GM21360 (cell line): ENCODE results near the gene ALG14.
A peak's percentile ranks its signal among the peaks of the same experiment; 100 is the strongest.
"Not testable (repeated sequence)": the region's sequence is repeated elsewhere in the genome, so short reads cannot be mapped to it uniquely, and the experiment has no call there.

Experiments used
- ATAC-seq: cut with Tn5 transposase; IDR thresholded peaks from one replicate; pipeline ENCODE4 v1.9.1; 2021; ENCODE audit warnings: mild to moderate bottlenecking, moderate library complexity; ENCODE audit not compliant: unreplicated experiment

Gene ALG14

DNA sequence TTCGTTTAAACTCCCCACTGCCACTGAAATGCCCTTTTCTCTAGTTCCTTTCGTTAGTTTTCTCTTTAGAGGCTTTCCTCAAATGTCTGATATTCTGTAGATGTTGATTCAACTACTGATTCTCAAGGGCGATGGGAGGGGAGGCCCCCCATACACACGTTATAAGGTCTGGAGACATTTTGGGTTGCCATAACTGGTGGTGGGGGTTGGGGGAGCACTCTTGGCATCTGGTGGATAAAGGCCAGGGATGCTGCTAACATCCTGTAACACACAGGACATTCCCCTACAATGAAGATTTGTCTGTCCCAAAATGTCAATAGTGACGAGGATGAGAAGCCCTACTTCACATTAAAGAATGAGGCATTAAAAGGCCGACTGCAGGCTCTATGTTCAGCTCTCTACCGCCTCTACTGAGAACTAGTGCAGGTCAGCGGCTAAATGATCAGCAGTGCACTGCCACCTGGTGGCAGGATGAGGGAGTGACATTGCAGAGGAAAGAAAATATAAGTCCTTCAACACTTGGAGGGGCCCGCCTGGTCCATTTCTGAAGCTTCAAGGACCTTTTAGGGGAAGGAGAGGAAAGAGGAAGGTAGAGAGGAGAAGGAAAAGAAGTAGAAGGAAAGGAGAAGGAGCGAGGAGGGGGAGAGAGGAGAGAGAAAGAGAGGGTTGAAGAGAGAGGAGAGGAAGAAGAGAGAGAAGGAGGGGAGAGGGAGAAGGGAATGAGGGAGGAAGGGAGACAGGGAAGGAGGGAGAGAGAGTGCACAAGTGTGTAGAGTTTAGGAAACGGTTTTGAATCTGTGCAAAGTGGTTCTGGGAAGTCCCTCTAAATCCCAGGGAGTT is 29.4 kb downstream of the ALG14 start:
- ATAC-seq = peak; percentile 88

DNA sequence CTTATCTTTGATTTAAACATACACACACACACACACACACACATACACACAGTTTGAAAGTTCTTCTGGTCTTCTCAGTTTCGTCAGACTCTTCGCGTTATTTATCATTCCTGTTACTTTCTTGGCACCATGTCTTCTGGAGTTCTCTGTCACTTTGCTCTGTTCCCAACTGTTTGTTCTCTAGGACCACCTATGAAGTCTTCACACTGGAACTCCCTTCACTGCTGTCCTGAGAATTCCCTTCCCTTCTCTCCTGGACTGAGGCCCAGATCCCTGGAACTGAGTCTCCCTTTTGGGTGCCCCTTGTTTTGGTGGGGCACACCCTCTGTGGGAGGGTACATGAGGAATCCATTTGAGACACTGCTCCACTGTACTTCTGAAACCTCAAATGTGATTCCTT is 30.5 kb downstream of the ALG14 start:
- no peak for ATAC-seq

DNA sequence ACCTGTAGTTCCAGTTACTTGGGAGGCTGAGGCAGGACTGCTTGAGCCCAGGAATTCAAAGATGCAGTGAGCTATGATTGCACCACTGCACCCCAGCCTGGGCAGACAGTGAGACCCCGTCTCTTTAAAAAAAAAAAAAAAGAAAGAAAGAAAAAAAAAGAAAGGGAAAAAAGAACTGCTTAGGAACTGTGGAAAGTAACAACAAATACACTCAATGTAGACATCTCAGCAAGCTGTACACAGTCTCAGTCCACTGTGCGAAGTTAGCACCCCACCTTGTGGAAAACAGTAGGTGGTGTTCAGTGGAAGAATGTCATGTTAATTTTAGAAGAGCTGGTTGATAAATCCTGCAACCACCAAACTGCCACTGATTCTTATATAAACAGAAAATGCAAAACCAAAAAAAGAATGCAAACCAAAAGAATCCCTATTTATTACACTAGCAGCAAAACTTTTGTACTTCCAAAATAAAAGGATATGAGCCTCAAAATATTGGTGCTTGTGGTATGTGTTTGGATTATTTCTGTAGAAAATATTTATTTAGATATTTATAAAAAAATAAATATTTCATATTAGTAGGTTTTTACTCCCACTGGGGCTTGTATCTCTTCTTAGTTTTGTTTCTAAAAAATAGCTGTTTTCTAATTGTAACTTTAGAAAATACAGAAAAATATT is 31.1 kb downstream of the ALG14 start:
- peak; percentile 48 for ATAC-seq

DNA sequence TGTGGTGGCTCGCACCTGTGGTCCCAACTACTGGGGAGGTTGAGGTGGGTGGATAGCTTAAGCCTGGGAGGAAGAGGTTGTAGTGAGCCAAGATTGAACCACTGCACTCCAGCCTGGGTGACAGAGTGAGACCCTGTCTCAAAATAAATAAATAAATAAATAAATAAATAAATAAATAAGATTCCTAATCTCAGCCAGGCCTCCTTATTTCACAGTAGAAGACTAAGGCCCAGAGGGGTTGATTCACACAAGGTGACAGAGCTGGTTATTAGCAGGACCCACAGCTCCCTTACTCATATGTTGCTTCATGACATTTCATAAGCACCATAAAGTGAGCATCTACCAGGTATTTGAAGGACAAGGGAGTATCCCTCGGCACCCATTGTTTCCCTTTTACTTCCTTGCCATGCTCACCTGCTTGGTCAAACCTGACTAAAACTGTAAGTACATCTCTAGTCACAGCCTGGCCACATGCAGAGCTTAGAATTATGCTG is 32.7 kb downstream of the ALG14 start:
- ATAC-seq = no peak

DNA sequence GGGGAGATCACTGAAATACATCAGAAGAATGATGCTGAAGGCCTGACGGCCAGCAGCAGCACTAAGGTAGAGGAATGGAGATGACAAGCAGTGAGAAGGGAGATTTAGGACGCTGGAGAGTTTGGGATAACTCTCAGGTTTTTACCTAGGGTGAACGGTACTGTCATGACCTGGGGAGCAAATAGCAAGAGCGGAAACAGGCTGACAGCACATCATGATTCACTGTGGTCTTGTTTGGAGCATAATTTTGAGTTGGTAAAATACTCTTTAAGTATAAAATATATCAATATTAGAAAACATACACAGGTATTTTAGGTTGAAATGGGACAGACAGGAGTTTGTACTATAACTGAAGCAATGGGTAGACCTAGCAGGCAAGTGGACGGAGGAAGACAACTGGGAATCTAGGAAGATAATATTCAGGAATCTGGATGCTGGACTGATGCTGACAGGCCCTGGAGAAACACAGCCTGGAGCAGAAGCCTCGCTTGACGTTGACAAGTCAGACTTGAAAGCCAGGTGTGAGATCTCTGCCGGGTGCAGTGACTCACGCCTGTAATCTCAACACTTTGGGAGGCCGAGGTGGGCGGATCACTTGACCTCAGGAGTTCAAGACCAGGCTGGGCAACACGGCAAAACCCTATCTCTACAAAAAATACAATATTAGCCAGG is 33.3 kb downstream of the ALG14 start:
- no peak for ATAC-seq

DNA sequence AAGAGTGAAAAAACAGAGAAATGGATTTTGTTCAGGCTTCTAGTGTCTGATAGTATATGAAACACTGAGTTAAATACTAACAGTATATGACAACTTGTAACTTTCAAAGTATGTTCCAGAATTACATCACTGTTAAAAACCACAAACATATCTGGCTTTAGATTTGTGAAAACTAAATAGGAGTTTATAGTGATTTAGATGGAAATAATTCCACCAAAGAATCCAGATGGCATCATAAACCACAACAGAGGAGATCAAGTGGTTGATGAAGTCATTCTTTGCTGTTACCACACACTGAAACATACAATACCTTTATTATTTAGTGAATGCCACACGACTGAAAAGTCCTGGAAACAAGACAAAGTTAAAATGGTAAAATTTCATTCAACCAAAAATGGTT is 37.2 kb downstream of the ALG14 start:
- ATAC-seq = no peak

DNA sequence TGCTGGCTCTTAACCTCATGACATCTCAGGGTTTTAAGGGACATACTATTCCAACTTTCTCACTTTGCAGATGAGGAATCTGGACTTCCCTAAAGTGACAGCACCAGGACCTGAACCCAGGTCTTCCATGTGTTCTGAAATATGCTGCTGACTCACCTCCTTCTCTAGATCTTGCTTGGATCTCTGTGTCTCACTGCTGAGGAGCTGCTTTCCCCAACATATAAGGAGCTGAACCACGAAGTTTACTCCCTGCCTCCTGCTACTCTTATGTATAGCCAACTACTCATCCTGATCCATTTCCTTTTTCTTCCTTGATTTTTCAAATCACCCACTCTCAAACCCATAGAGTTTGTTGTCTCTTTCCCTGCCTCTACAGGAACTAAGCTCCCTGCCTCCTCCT is 38.2 kb downstream of the ALG14 start:
- no peak for ATAC-seq

DNA sequence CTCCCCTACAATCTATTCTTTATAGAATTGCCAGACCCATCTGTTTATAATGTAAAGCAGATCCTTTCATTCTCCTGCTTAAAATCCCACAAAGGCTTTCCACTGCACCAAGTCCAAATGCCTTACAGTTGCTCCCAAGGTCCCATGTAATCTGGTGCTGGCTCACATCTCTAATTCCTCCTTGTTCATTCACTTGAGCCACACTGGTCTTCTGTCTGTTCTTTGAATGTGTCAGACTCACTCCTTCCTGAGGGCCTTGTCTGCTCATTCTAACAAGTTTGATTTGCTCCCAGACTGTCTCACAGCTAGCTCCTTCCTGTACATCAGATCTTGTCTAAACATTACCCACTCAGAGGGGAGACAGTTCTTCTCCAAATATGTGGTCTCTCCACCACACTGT is 38.9 kb downstream of the ALG14 start:
- no peak for ATAC-seq

DNA sequence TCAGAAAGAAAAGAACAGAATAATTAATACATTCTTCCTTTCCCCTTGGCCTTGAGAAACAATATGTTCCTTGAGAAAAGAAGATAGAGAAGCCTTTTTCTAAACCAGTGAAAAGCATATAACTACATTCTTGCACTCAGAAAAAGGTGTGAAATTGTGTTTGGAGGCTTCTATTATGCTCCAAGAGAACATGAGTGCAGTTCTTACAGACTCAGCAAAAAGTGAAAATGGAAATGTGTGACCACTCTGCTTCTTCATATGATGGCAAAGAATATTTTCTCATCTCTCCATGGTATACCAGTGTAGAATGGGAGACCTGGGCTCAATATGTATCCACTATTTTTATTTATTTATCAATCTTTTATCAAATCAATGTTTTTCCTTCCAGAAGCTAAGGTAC is 43.2 kb downstream of the ALG14 start:
- ATAC-seq = no peak

DNA sequence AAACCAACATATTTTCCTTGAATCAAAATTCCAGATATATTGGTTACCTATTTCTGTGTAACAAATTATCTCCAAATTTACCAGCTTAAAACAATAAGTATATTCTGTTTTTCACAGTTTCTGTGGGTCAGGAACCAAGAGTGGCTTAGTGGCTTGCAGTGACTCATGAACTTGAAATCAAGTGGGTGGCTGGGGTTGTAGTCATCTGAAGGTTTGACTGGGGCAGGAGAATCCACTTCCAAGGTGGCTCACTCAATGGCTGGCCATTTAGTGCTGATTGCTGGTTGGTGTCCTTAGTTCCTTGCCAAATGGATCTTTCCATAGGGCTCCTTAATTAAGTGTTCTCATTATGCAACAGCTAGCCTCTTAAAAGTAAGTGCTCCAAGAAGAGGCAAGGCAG is 43.8 kb downstream of the ALG14 start:
- no peak for ATAC-seq

DNA sequence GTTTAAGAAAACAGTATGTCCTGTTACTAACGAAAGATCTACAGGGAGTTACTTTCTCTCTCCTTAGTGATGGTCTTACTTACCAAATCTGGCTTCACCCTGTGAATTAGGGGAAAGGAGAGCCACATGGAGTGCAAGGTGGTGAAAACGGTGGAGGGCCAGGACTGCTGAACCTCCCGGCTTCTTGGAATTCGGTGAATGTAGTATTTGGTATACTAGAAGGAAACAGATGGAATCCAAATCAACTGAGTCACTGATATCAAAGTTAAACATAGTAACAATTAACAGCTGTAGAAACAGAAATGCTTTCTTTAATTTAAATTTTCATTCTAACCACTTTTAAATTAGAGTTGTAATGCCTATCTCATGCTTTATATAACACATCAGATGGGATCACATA is 45.7 kb downstream of the ALG14 start:
- ATAC-seq = no peak

DNA sequence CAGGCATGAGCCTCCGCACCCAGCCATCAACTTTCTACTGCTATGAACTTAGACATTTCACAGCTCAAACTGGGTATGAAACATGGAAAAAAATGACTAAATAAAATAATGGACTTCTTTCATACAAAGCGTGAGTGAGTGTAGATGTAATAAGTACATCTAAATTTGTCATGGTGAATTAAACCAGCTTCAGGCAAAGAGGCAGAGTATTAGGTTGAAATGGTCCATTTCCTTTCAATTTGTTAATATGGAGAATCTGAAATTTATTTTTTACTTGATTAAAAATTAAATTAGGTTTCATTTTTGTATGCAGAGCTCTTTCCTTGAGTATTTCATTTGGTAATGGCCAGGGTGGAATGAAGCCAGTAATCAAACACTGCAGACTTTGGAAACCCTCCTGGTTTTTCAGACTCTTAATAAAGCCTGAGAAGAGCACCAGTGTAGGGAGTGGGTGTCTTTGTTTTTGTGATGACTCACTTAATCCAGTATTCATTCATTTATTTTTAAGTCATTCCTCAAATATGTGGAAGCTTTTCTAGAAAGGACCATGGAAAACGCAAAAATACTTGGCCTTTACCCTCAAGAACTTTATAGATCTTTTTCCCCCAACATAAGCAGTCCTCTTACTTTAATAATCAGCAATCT is 49.2 kb downstream of the ALG14 start:
- no peak for ATAC-seq

DNA sequence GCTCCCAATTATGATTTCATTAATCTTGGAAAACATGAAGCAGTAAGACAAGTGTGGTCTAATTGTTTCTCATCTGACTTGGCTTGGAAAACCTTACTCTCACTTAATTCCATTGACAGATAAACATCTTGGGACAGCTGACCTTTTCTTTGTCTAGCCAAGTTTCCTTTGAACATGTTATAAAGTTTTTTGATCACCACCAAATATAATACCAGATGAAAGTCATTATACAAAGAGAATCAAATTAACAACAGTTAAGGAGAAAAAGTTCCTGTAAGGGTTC is 50.2 kb downstream of the ALG14 start:
- ATAC-seq = no peak

DNA sequence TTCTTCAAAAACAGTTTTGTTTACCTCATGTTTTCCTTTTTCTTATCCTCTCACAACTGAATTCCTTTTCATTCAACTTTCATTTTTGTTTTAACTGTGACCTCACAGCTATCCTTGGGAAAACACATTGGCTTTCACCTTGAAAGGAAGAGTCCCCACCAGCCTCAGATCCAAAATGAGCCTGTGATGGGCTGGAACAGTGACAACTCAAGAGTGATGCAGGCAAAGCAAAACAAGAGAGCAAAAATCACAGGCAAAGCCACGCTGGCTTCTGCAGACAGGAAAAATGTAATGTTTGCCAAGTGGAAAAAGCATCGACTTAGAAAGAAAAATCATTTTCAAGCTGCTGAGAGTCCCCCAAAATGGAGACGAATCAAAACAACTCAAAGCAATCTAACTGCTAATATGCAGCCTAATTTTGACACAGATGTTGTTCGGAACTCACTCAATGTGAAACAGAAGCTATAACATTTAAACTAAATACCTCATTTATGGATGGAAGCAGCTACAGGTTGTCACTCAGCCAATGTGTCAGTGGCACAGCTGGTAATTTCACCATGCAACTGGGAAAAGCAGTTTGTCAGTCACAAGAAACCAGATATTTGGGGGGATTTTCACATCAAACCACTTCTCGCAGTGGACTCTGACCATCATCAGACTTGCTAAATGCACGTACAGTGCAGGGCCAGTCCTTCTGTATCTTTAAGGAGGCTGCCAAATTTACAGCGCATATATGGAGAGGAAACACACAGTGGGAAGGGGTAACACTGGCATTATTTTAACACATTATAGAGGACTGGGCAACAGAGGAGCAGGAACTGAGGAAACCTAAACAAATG is 50.7 kb downstream of the ALG14 start:
- no peak for ATAC-seq

DNA sequence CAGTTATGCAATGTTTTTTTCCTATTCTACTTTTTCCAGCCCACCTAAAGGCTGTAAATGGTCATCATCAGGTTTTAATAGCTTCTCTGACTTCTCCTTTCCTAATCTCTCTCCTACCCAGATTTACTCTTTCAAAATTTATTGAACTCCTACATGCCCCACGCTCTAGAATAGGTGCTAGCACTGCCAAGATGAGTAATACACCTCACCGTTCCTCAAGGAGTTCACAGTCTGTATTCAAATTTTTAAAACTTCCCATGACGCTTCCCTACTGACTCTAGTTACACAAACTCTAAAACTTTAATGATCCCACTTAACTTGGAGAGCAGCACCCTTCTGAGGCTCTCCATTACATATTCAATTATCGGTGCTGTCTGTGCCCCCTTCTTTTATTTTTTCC is 51.6 kb downstream of the ALG14 start:
- no peak for ATAC-seq

DNA sequence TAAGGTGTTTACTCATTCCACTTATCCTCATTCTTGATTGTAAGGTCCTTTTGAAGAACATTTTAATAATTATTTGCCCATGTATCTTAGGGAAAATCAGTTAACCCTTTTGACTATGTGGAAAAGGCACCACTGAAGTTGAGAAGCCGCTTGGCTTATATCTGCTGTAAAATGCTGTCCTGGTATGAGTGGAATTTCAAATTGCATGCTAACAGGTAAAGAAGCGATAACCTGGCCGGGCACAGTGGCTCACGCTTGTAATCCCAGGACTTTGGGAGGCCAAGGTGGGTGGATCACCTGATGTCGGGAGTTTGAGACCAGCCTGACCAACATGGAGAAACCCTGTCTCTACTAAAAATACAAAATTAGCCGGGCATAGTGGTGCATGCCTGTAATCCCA is 53.3 kb downstream of the ALG14 start:
- not testable (repeated sequence) for ATAC-seq

DNA sequence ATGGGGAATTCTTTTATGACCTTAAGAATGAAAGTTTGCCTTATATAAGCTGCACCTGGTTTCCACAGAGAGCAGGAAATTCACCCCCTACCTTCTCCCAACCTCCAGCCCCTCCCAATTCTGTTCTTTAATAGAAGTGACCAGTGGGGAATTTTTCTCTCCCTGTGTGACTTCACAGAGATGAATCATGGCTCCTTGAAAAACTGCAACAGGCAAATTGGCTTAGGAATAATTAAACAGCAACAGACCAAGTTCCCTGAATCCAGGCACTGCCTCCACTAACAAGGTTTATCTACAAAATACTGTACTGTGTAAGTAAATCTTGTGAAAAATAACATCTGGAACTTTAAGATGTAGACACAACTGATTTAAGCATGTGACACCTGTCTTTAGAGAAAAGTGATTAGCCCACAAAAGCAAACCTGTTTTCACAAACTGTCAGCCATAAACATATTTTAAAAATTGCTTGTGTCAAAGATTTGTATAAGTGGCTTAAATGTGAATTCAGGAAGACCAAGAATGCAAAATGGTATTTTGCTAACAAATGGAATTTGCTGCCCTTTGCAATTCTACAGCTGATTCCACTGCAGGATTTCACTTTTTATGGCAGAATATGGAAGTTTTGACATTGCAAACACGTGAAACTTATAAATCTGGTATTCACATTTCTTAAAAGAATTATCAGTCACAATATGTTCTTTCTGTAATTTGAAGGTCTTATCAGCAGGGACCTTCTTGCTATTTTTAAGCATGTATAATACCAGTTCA is 54.0 kb downstream of the ALG14 start:
- ATAC-seq = no peak

DNA sequence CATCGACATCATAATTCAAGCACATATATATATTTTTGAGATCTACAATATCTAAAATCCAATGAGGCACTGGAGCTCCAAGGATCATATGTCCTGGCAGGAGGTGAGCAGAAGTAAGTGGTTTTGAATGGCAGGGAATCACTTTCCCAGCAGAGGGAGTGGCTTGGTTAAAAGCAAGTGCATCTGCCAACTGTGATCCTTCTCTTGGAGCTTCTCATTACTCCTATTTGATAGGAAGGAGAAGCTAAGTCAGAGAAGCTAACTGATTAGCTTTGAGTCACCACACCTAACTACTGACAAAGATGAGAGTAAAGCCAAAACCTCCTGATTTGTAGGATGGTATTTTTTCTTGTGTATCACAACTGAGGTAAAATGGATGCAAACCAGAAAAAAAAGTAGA is 55.0 kb downstream of the ALG14 start:
- ATAC-seq = no peak

DNA sequence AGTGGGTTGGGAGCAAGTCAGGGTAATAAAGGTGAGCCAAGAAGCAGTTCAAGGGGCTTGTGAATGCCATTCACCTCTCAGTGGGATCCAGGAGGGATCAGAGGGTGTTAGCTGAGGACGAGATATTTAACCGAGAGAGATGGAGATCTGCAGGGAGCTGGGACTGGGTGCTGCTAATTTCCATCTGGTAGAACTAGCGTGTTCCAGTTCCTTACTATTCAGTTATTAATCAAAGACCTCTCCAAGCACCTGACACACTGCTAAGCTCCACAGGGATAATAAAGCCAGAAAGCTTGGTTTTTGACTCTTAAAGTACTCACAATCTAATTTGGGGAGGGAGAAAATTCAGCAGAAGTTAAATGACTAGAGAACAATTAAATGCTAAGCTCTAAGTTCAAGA is 57.7 kb downstream of the ALG14 start:
- ATAC-seq = no peak
